HepG2 (cell line): ENCODE results near the gene PHF10. TPM values are rescaled to one million over a fixed set of nuclear protein-coding genes. Genes with fewer than 3 reads are reported as not detected.

Experiments
- CEBPB ChIP-seq: IDR thresholded peaks from 2 replicates; pipeline ENCODE4 v1.6.1; 2011; ENCODE audit warnings: low read depth, low read length, improper control_type of control experiment, borderline replicate concordance
- EEA1 ChIP-seq: sonication (generic); formaldehyde crosslinking; IDR thresholded peaks from 2 replicates; pipeline ENCODE4 v1.5.1; 2020; ENCODE audit warnings: mild to moderate bottlenecking, missing genetic modification reagents, borderline replicate concordance
- HOXA7 ChIP-seq: sonication (generic); formaldehyde crosslinking; IDR thresholded peaks from 2 replicates; pipeline ENCODE4 v1.8.1; 2022; ENCODE audit warnings: mild to moderate bottlenecking, missing genetic modification reagents, moderate library complexity
- NRL ChIP-seq: sonication (generic); formaldehyde crosslinking; IDR thresholded peaks from 2 replicates; pipeline ENCODE4 v1.5.0; 2020; ENCODE audit warnings: missing genetic modification reagents, mild to moderate bottlenecking, moderate library complexity, borderline replicate concordance
- SATB2 ChIP-seq: sonication (generic); formaldehyde crosslinking; IDR thresholded peaks from 2 replicates; pipeline ENCODE4 v1.5.0; 2020; ENCODE audit warnings: missing genetic modification reagents
- ZBTB2 ChIP-seq: sonication (generic); formaldehyde crosslinking; IDR thresholded peaks from 2 replicates; pipeline ENCODE4 v1.8.0; 2022; ENCODE audit warnings: low read depth, missing genetic modification reagents
- ZFP37 ChIP-seq: sonication (generic); formaldehyde crosslinking; IDR thresholded peaks from 2 replicates; pipeline ENCODE4 v1.4.0; 2020; ENCODE audit warnings: missing genetic modification reagents, borderline replicate concordance
- ZNF180 ChIP-seq: sonication (generic); formaldehyde crosslinking; IDR thresholded peaks from 2 replicates; pipeline ENCODE4 v1.4.0; 2020; ENCODE audit warnings: low read depth, missing genetic modification reagents, borderline replicate concordance
- ZNF274 ChIP-seq: sonication (generic); formaldehyde crosslinking; IDR thresholded peaks from 2 replicates; pipeline ENCODE4 v1.5.1; 2020; ENCODE audit warnings: mild to moderate bottlenecking, missing genetic modification reagents
- ZNF280D ChIP-seq: sonication (generic); formaldehyde crosslinking; IDR thresholded peaks from 2 replicates; pipeline ENCODE4 v1.5.1; 2020; ENCODE audit warnings: mild to moderate bottlenecking, missing genetic modification reagents
- ZNF30 ChIP-seq: sonication (generic); formaldehyde crosslinking; IDR thresholded peaks from 2 replicates; pipeline ENCODE4 v1.5.0; 2020; ENCODE audit warnings: mild to moderate bottlenecking, missing genetic modification reagents
- ZNF33B ChIP-seq: sonication (generic); formaldehyde crosslinking; IDR thresholded peaks from 2 replicates; pipeline ENCODE4 v1.5.1; 2020; ENCODE audit warnings: mild to moderate bottlenecking, missing genetic modification reagents
- ZNF343 ChIP-seq: sonication (generic); formaldehyde crosslinking; IDR thresholded peaks from 2 replicates; pipeline ENCODE4 v1.4.0; 2020; ENCODE audit warnings: mild to moderate bottlenecking, missing genetic modification reagents
- ZNF674 ChIP-seq: sonication (generic); formaldehyde crosslinking; IDR thresholded peaks from 2 replicates; pipeline ENCODE4 v1.5.0; 2020; ENCODE audit warnings: low read depth, mild to moderate bottlenecking, missing genetic modification reagents
- polyA plus RNA-seq, 8 experiments: library from polyadenylated mRNA; depleted of rRNA in 3 of 8; stranded (reverse) in 7 of 8; unstranded in 1 of 8; fragments of >200 nt; fragmentation: Illumina TruSeq in 4 of 8; extraction: Trizol in 4 of 8; gene quantifications; 2 replicates each; pipeline versions ENCODE4 v1.2.1 to v1.2.3, GENCODE V29; 2011 to 2016; ENCODE audit warnings: low read depth in 4 of 8, missing spikeins in 1 of 8, mixed read lengths in 1 of 8; ENCODE audit not compliant: insufficient read depth in 1 of 8
- total RNA-seq, 5 experiments: library from RNA; depleted of rRNA; stranded (reverse); fragments of >200 nt; fragmentation: Illumina TruSeq; extraction: Trizol; gene quantifications; 2 replicates each; pipeline ENCODE4 v1.2.3, GENCODE V29; 2016; ENCODE audit warnings: low read depth in 1 of 5
- TF ChIP-seq, protein P1 (sequence below): sonication (generic); formaldehyde crosslinking; IDR thresholded peaks from 2 replicates; pipeline ENCODE4 v1.4.0; 2020; ENCODE audit warnings: mild to moderate bottlenecking, missing genetic modification reagents
- TF ChIP-seq, protein P2 (sequence below): sonication (generic); formaldehyde crosslinking; IDR thresholded peaks from 2 replicates; pipeline ENCODE4 v1.4.0; 2020; ENCODE audit warnings: missing genetic modification reagents, borderline replicate concordance
- TF ChIP-seq, protein P3 (sequence below): IDR thresholded peaks from 2 replicates; pipeline ENCODE4 v1.6.1; 2016
- TF ChIP-seq, protein P4 (sequence below): sonication (generic); formaldehyde crosslinking; IDR thresholded peaks from 2 replicates; pipeline ENCODE4 v1.8.0; 2022; ENCODE audit warnings: mild to moderate bottlenecking, missing genetic modification reagents, borderline replicate concordance

Gene PHF10
- total and polyA plus RNA-seq, 2 of the 13 experiments (the other 11 are each of a cell fraction or from before 2014, with no cell fraction given) = 42.1 to 84.1 TPM

- TF ChIP-seq ZBTB2 (CRISPR knock-in tag) = peak; percentile 74
- 0 out of 2 replicates have a peak, but pooled peaks have one; percentile 31 for TF ChIP-seq EEA1 (CRISPR knock-in tag)
- no peak for TF ChIP-seq SATB2
- TF ChIP-seq ZNF33B = no peak
- TF ChIP-seq ZNF674 = no peak
- TF ChIP-seq, protein P1, sequence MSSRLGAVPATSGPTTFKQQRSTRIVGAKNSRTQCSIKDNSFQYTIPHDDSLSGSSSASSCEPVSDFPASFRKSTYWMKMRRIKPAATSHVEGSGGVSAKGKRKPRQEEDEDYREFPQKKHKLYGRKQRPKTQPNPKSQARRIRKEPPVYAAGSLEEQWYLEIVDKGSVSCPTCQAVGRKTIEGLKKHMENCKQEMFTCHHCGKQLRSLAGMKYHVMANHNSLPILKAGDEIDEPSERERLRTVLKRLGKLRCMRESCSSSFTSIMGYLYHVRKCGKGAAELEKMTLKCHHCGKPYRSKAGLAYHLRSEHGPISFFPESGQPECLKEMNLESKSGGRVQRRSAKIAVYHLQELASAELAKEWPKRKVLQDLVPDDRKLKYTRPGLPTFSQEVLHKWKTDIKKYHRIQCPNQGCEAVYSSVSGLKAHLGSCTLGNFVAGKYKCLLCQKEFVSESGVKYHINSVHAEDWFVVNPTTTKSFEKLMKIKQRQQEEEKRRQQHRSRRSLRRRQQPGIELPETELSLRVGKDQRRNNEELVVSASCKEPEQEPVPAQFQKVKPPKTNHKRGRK (CRISPR knock-in tag) = no peak
- TF ChIP-seq, protein P2, sequence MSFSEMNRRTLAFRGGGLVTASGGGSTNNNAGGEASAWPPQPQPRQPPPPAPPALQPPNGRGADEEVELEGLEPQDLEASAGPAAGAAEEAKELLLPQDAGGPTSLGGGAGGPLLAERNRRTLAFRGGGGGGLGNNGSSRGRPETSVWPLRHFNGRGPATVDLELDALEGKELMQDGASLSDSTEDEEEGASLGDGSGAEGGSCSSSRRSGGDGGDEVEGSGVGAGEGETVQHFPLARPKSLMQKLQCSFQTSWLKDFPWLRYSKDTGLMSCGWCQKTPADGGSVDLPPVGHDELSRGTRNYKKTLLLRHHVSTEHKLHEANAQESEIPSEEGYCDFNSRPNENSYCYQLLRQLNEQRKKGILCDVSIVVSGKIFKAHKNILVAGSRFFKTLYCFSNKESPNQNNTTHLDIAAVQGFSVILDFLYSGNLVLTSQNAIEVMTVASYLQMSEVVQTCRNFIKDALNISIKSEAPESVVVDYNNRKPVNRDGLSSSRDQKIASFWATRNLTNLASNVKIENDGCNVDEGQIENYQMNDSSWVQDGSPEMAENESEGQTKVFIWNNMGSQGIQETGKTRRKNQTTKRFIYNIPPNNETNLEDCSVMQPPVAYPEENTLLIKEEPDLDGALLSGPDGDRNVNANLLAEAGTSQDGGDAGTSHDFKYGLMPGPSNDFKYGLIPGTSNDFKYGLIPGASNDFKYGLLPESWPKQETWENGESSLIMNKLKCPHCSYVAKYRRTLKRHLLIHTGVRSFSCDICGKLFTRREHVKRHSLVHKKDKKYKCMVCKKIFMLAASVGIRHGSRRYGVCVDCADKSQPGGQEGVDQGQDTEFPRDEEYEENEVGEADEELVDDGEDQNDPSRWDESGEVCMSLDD (CRISPR knock-in tag) = no peak
- no peak for TF ChIP-seq ZNF274 (CRISPR knock-in tag)
- TF ChIP-seq ZNF343 (CRISPR knock-in tag) = no peak
- TF ChIP-seq ZFP37 (CRISPR knock-in tag) = no peak
- TF ChIP-seq, protein P3, sequence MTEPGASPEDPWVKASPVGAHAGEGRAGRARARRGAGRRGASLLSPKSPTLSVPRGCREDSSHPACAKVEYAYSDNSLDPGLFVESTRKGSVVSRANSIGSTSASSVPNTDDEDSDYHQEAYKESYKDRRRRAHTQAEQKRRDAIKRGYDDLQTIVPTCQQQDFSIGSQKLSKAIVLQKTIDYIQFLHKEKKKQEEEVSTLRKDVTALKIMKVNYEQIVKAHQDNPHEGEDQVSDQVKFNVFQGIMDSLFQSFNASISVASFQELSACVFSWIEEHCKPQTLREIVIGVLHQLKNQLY (CRISPR knock-in tag) = no peak
- TF ChIP-seq ZNF180 (CRISPR knock-in tag) = no peak
- TF ChIP-seq, protein P4, sequence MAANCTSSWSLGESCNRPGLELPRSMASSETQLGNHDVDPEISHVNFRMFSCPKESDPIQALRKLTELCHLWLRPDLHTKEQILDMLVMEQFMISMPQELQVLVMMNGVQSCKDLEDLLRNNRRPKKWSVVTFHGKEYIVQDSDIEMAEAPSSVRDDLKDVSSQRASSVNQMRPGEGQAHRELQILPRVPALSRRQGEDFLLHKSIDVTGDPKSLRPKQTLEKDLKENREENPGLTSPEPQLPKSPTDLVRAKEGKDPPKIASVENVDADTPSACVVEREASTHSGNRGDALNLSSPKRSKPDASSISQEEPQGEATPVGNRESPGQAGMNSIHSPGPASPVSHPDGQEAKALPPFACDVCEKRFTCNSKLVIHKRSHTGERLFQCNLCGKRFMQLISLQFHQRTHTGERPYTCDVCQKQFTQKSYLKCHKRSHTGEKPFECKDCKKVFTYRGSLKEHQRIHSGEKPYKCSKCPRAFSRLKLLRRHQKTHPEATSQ (CRISPR knock-in tag) = no peak
- TF ChIP-seq ZNF30 (CRISPR knock-in tag) = no peak
- TF ChIP-seq NRL (CRISPR knock-in tag) = no peak
- no peak for TF ChIP-seq CEBPB
- TF ChIP-seq ZNF280D (CRISPR knock-in tag) = no peak
- no peak for TF ChIP-seq HOXA7
Measured at GRCh38 chr6:169723200-169723909, 945 bp downstream of the PHF10 start (continued).
